Measurements from ENCODE around the gene ZNRF2.

DNA sequence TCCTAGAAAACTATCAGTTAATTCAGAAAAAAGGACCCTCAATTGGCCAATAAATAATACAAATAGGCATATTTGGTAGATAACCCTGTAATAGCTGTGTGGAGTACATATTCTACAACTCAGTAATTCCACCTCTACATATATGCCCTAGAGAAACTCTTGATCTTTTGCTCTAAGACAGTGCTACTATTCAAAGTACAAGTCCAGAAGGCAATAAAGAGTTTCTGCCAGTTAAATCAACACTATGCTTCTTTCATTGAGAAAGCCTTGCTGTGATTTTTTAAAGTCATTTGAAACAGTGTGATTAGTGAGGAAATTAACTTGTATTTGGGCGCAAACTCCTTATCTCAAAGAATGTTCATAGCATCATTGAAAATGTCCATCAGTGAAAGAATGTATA is 75.6 kb downstream of the ZNRF2 start:
- TF ChIP-seq EZH2 (IDR thresholded peaks at IDR 0.05; ENCODE audit: low read length, missing control alignments) = no peak
- TF ChIP-seq, protein P1, sequence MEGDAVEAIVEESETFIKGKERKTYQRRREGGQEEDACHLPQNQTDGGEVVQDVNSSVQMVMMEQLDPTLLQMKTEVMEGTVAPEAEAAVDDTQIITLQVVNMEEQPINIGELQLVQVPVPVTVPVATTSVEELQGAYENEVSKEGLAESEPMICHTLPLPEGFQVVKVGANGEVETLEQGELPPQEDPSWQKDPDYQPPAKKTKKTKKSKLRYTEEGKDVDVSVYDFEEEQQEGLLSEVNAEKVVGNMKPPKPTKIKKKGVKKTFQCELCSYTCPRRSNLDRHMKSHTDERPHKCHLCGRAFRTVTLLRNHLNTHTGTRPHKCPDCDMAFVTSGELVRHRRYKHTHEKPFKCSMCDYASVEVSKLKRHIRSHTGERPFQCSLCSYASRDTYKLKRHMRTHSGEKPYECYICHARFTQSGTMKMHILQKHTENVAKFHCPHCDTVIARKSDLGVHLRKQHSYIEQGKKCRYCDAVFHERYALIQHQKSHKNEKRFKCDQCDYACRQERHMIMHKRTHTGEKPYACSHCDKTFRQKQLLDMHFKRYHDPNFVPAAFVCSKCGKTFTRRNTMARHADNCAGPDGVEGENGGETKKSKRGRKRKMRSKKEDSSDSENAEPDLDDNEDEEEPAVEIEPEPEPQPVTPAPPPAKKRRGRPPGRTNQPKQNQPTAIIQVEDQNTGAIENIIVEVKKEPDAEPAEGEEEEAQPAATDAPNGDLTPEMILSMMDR (conservative IDR thresholded peaks at IDR 0.05 in 1 of 2, IDR thresholded peaks at IDR 0.05 in 1 of 2; ENCODE audit: low read depth in 1 of 2, low read length in 2 of 2) = no peak

All from fibroblast of lung (primary cell).